ENCODE measurements around the gene CEP162. TPM values are rescaled to one million over a fixed set of nuclear protein-coding genes. Genes with fewer than 3 reads are reported as not detected.

Gene CEP162
- total RNA-seq, 2 donors from 2014 or later: 29.7 to 39.2 TPM

- Mint-ChIP-seq H3K4me3 (no peak overlapping the region), H3K36me3 (ENCODE audit: low read depth) (peaks cover 2% of the 10 kb centered on the region), H3K9me3 (no peaks in the 10 kb centered on the region), H3K4me1 (peaks cover 25% of the 10 kb centered on the region), H3K27ac (no peak overlapping the region), H3K27me3 (ENCODE audit: insufficient read depth) (no peaks in the 10 kb centered on the region)
- no peak for DNase-seq
- Histone ChIP-seq H3K9me3 (ENCODE audit: control insufficient read depth, low read length) (no peaks in the 10 kb centered on the region), H3K27me3 (ENCODE audit: control insufficient read depth, insufficient read depth, low read length, poor library complexity, severe bottlenecking) (no peaks in the 10 kb centered on the region), H3K9ac (ENCODE audit: extremely low read depth, low read length, poor library complexity, severe bottlenecking) (no peak overlapping the region), H3K4me1 (ENCODE audit: control insufficient read depth, insufficient read depth, low read length) (no peaks in the 10 kb centered on the region), H3K27ac (ENCODE audit: low read depth, low read length) (no peak overlapping the region), H3K4me3 (ENCODE audit: low read length) (no peak overlapping the region), H3K36me3 (ENCODE audit: control insufficient read depth, insufficient read depth, low read length) (peaks cover 16% of the 10 kb centered on the region)
- TF ChIP-seq, protein P1, sequence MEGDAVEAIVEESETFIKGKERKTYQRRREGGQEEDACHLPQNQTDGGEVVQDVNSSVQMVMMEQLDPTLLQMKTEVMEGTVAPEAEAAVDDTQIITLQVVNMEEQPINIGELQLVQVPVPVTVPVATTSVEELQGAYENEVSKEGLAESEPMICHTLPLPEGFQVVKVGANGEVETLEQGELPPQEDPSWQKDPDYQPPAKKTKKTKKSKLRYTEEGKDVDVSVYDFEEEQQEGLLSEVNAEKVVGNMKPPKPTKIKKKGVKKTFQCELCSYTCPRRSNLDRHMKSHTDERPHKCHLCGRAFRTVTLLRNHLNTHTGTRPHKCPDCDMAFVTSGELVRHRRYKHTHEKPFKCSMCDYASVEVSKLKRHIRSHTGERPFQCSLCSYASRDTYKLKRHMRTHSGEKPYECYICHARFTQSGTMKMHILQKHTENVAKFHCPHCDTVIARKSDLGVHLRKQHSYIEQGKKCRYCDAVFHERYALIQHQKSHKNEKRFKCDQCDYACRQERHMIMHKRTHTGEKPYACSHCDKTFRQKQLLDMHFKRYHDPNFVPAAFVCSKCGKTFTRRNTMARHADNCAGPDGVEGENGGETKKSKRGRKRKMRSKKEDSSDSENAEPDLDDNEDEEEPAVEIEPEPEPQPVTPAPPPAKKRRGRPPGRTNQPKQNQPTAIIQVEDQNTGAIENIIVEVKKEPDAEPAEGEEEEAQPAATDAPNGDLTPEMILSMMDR (conservative IDR thresholded peaks at IDR 0.05): peak; percentile 79
- 81 to 100% methylated on average over 1 to 2 of the region's 3 CpGs for WGBS, 2 experiments (ENCODE audit: insufficient coverage in 1 of 2, insufficient read length in 1 of 2)
These were observed 6.5 kb downstream of the CEP162 start for GRCh38 chr6:84220809-84221409.

GRCh38 chr6:84218091-84218490 lies 9.4 kb downstream of the CEP162 start:
- Histone ChIP-seq H3K9ac (ENCODE audit: extremely low read depth, low read length, poor library complexity, severe bottlenecking) (no peak overlapping the region), H3K4me3 (ENCODE audit: low read length) (no peak overlapping the region), H3K27ac (ENCODE audit: low read depth, low read length) (no peak overlapping the region), H3K36me3 (ENCODE audit: control insufficient read depth, insufficient read depth, low read length) (peaks cover 31% of the 10 kb centered on the region), H3K4me1 (ENCODE audit: control insufficient read depth, insufficient read depth, low read length) (no peaks in the 10 kb centered on the region), H3K9me3 (ENCODE audit: control insufficient read depth, low read length) (no peaks in the 10 kb centered on the region), H3K27me3 (ENCODE audit: control insufficient read depth, insufficient read depth, low read length, poor library complexity, severe bottlenecking) (no peaks in the 10 kb centered on the region)
- Mint-ChIP-seq H3K4me1 (peaks cover 23% of the 10 kb centered on the region), H3K4me3 (no peak overlapping the region), H3K9me3 (no peaks in the 10 kb centered on the region), H3K27ac (peak overlapping the region; percentile 14), H3K36me3 (ENCODE audit: low read depth) (peaks cover 16% of the 10 kb centered on the region), H3K27me3 (ENCODE audit: insufficient read depth) (no peaks in the 10 kb centered on the region)
- TF ChIP-seq, protein P1 (conservative IDR thresholded peaks at IDR 0.05): no peak
- WGBS, 2 experiments (ENCODE audit: insufficient coverage in 1 of 2, insufficient read length in 1 of 2): 95% methylated on average over 3 of the region's 3 CpGs; no CpG with 5 or more reads in 1 of the 2 experiments
- DNase-seq: peak; percentile 53

- DNase-seq: no peak
- TF ChIP-seq, protein P1 (conservative IDR thresholded peaks at IDR 0.05): no peak
- Mint-ChIP-seq H3K27ac (no peak overlapping the region), H3K27me3 (ENCODE audit: insufficient read depth) (no peaks in the 10 kb centered on the region), H3K36me3 (ENCODE audit: low read depth) (peaks cover 43% of the 10 kb centered on the region), H3K4me1 (peaks cover 15% of the 10 kb centered on the region), H3K4me3 (no peak overlapping the region), H3K9me3 (no peaks in the 10 kb centered on the region)
- peaks cover 37% of the 10 kb centered on the region for H3K36me3 ChIP-seq (ENCODE audit: control insufficient read depth, insufficient read depth, low read length)
- H3K9ac ChIP-seq (ENCODE audit: extremely low read depth, low read length, poor library complexity, severe bottlenecking): no peak overlapping the region
- H3K27me3 ChIP-seq (ENCODE audit: control insufficient read depth, insufficient read depth, low read length, poor library complexity, severe bottlenecking): no peaks in the 10 kb centered on the region
- H3K4me1 ChIP-seq (ENCODE audit: control insufficient read depth, insufficient read depth, low read length): no peaks in the 10 kb centered on the region
- H3K9me3 ChIP-seq (ENCODE audit: control insufficient read depth, low read length): no peaks in the 10 kb centered on the region
- H3K27ac ChIP-seq (ENCODE audit: low read depth, low read length): no peak overlapping the region
- no CpG with 5 or more reads among the region's 1 CpG for WGBS, 2 experiments (ENCODE audit: insufficient coverage in 1 of 2, insufficient read length in 1 of 2)
- no peak overlapping the region for H3K4me3 ChIP-seq (ENCODE audit: low read length)
These were observed 14.2 kb downstream of the CEP162 start for GRCh38 chr6:84213217-84213616.

All from endodermal cell (in vitro differentiated cells).